ENCODE measurements around the gene KPNB1. TPM values are rescaled to one million over a fixed set of nuclear protein-coding genes. Genes with fewer than 3 reads are reported as not detected.

KPNB1 gene
- total and polyA plus RNA-seq, 10 of the 15 experiments (the other 5 are each of a cell fraction or from before 2014, with no cell fraction given), result 67.8 to 525 (median 246) TPM

- FAIRE-seq (no peak), DNase-seq (ENCODE audit: low read depth, low spot score) (no peak), ATAC-seq (no peak)
- H3K27ac ChIP-seq (ENCODE audit: control insufficient read depth, insufficient read depth), result no peak overlapping the region
- H3K4me2 ChIP-seq (ENCODE audit: control insufficient read depth, insufficient read depth), result no peak overlapping the region
- H4K20me1 ChIP-seq (ENCODE audit: control insufficient read depth, insufficient read depth), result no peaks in the 10 kb centered on the region
- ChIA-PET POLR2A (interaction anchor here (1.1 to 3.3 kb wide), 2 partner anchors 13 to 81 kb away, joined by 3 to 23 read pairs; partner anchors contain the start of gene KPNB1), RAD21 (ENCODE audit: unreplicated experiment) (interaction anchor here (0.8 to 10.4 kb wide), 4 partner anchors 12 to 38 kb away, joined by 3 to 136 read pairs (median 15); no protein-coding TSS in a partner anchor), CTCF (interaction anchor here (1.0 to 17.1 kb wide), 7 partner anchors 13 to 69 kb away, joined by 3 to 242 read pairs (median 4); no protein-coding TSS in a partner anchor), SMC1A (ENCODE audit: uncharacterized antibody, unreplicated experiment) (interaction anchor here (0.7 to 7.0 kb wide), 6 partner anchors 9 to 136 kb away, joined by 3 to 56 read pairs (median 14); no protein-coding TSS in a partner anchor)
- H3K79me2 ChIP-seq (ENCODE audit: control insufficient read depth, insufficient read depth, low read length), result peaks cover 34% of the 10 kb centered on the region
- H3K9me3 ChIP-seq (replicated peaks; ENCODE audit: control insufficient read depth, insufficient read depth, low read length), result no peaks in the 10 kb centered on the region
- H3K36me3 ChIP-seq (ENCODE audit: control insufficient read depth in 2 of 2, insufficient read depth in 2 of 2, low read length in 1 of 2), result no peaks in the 10 kb centered on the region
- H3K9ac ChIP-seq (ENCODE audit: control insufficient read depth, insufficient read depth, low read length), result no peak overlapping the region
- TF ChIP-seq RFX5 (IDR thresholded peaks at IDR 0.05; ENCODE audit: low read depth, low read length) (no peak), PKNOX1 (IDR thresholded peaks at IDR 0.05) (no peak), EP300 (IDR thresholded peaks at IDR 0.05; ENCODE audit: borderline replicate concordance in 1 of 2, control insufficient read depth in 1 of 2, low read depth in 2 of 2, low read length in 2 of 2) (no peak), SREBF2 (IDR thresholded peaks at IDR 0.05; ENCODE audit: low read length) (no peak), TBL1XR1 (IDR thresholded peaks at IDR 0.05; ENCODE audit: low read depth, low read length) (no peak), SIX5 (IDR thresholded peaks at IDR 0.05; ENCODE audit: low read depth, low read length, severe bottlenecking) (no peak), RBBP5 (conservative IDR thresholded peaks at IDR 0.05) (no peak), E4F1 (IDR thresholded peaks at IDR 0.05; ENCODE audit: borderline replicate concordance, partially characterized antibody) (no peak), POLR2AphosphoS5 (IDR thresholded peaks at IDR 0.05; ENCODE audit: low read length) (no peak), POLR2AphosphoS2 (IDR thresholded peaks at IDR 0.05; ENCODE audit: low read depth, low read length) (no peak), CEBPB (IDR thresholded peaks at IDR 0.05; ENCODE audit: borderline replicate concordance in 1 of 2, low read depth in 2 of 2, low read length in 2 of 2) (no peak), PBX3 (IDR thresholded peaks at IDR 0.05; ENCODE audit: insufficient replicate concordance, low read depth, low read length) (no peak), CREM (IDR thresholded peaks at IDR 0.05; ENCODE audit: low read depth) (no peak)
- 0 out of 4 replicates have a peak, but pooled peaks cover 0 to 1% of the 10 kb centered on the region in 2 experiments for H3K27me3 ChIP-seq (replicated peaks in 1 of 2; ENCODE audit: control insufficient read depth in 2 of 2, insufficient read depth in 2 of 2, low read length in 1 of 2)
- in situ Hi-C loops (cut with MboI) (no loop called here), intact Hi-C loops (cut with micrococcal nuclease; ENCODE audit: unreplicated experiment) (loop anchor here (10.0 kb wide), 1 partner anchor 77 kb away; no protein-coding TSS in a partner anchor)
- BruUV-seq (replicated peaks), result no TSS peak
- peaks cover 19% of the 10 kb centered on the region for H3K4me1 ChIP-seq (ENCODE audit: control insufficient read depth, insufficient read depth, low read length)
- WGBS (ENCODE audit: insufficient coverage, insufficient replicate concordance, low lambda C conversion rate, missing lambda C conversion rate), result 31% methylated on average over 2 of the region's 2 CpGs
- H3K4me3 ChIP-seq, result no peak overlapping the region
- no peak overlapping the region for H2AFZ ChIP-seq (ENCODE audit: control insufficient read depth, low read depth, low read length)
Measured at GRCh38 chr17:47731396-47731795, 81.7 kb downstream of the KPNB1 start.

Measured in GM12878 (cell line).